Activated CD4-positive, CD25-positive, alpha-beta regulatory T cell treated with anti-CD3 and anti-CD28 coated beads, Interleukin-2, amount 50 U/mL, for 24 hours (primary cell): Measurements from ENCODE around the gene CYP2R1.
"Not testable (repeated sequence)": the region's sequence is repeated elsewhere in the genome, so short reads cannot be mapped to it uniquely, and the experiment has no call there.

Experiments used
- ATAC-seq, 2 donors: fragments of 150-1000 bp; cut with Tn5 transposase; one replicate each; pipeline ENCODE4 v1.10.0; 2021; ENCODE audit warnings: mild to moderate bottlenecking in 1 of 2, moderate library complexity in 1 of 2

The CYP2R1 gene

DNA sequence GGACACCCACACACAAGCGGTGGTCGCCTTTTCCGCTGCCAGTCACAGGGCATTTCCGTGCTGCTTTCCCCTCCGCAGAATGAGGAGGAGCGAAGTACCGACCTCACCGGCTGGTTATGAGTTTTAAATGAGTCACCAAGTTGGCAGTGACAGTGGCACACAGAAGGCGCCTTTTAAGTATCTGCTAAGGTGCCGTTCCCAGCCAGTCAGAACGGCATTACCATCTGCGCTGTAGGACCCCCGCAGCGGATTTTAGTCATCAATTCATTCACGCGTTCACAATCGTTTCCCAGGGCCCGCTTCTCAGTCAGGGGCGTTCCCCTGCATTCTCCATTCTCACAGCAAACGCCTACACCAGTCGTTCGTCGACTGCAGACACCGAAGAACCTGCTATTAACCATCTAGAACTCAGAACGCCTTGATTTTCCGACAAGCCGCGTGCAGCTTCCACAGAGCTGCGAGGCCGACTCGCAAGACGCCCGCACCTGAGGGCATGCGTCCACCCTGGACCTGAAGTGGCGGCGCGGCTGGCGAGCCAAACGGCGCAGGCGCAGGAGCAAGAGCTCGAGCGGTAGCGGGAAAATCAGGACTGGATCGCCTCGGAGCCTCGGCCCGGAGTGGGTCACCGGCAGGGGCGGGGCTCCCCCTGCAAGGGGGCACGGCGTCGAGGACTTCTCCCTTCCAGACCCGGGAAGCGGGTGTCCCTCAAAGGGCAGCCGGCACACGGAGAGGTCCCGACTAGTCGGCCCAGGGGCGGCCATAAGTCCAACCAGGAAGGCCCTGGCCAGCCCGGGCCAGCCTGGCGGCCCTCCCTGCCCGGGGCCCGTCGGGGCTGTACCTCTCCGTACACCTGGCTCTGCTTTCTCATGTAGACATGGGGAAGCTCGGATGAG is 642 bp downstream of the CYP2R1 start:
- ATAC-seq, result peak; percentile 79 to 80

DNA sequence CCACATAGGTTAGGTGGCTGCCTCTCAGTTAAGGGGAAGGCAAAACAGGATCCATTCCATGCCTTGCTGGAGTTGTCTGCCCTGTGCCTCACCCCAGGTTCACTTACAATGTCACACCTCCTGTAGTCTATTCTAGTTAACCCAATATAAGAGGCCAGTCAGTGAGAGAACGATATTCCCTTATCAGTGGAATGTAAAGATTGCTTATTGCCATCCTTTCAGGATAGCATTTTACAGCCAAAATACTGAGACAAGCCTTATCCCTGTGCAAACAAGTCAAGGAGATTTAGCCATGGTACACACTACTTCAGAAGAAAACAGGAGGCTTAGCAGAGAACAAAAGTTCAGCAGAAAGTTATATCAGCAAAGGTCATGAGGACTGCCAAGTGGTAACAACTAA is 5.5 kb downstream of the CYP2R1 start:
- ATAC-seq, result no peak

DNA sequence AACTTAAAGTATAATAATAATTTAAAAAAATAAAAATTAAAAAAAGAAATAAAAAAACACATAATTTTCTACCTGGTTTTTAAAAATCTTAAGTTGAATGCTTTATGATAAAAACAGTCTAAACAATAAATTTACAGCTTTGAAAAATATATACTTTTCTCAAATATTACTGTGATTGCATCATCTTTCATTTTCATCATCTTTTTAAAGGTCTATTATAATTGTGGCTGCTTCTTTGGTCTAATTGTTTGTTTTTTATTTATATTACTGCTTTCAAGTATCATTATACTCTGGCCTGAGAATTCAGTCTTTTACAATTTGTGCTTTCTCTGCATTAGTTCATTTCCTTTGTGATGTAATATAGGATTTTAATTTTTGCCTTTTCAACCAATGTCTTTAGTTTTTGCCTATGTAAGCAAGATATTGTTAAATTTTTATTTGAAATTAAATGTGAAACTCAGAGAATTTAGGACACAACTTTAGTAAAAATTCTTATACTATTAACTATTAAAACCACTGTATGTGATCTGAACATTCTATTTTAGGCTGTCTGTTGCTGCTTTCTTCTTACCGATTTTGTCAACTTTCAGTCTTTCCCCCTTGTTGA is 7.3 kb downstream of the CYP2R1 start:
- ATAC-seq, result no peak

DNA sequence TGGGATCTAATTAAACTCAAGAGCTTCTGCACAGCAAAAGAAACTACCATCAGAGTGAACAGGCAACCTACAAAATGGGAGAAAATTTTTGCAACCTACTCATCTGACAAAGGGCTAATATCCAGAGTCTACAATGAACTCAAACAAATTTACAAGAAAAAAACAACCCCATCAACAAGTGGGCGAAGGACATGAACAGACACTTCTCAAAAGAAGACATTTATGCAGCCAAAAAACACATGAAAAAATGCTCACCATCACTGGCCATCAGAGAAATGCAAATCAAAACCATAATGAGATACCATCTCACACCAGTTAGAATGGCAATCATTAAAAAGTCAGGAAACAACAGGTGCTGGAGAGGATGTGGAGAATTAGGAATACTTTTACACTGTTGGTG is 8.3 kb downstream of the CYP2R1 start:
- not testable (repeated sequence) for ATAC-seq

DNA sequence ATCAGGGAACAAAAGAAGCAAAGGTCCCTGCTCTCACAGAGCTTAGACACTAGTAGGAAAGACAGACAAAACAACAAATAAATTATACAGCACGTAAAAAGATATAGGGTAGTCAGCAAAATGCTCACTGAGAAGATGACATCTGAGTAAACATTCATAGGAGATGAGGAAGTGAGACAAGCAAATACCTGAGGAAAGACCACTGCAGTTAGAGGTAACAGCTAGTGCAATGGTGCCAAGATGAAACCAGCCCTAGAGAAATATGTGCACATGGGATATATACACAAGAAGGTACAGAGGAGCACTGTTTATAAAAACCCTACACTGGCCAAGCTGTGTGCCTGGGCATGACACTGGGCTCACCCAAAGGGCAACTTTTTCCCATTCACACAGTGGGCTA is 9.8 kb downstream of the CYP2R1 start:
- ATAC-seq, result no peak

DNA sequence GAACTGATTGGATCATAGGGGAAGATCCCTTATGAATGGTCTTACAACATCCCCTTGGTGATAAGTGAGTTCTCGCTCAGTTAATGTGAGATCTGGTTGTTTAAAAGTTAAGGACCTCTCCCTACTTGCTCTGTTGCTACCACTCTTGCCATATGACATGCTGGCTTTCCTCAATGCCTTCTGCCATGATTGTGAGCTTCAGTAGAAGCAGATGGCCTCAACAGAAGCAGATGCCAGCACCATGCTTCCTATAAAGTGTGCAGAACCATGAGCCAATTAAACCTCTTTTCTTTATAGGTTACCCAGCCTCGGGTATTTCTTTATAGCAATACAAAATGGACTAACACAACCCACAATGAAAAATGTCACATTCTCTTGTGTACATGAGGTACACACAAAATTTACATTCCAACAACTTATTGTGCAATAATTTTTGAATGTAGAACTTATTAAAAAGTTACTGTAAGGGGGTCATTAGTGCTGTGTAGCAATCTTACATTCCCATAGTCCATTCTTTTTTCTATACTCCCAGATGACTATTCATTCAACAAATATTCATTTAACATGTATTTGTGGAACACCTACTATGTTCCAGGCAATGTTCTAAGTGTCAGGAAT is 10.3 kb downstream of the CYP2R1 start:
- ATAC-seq, result no peak

DNA sequence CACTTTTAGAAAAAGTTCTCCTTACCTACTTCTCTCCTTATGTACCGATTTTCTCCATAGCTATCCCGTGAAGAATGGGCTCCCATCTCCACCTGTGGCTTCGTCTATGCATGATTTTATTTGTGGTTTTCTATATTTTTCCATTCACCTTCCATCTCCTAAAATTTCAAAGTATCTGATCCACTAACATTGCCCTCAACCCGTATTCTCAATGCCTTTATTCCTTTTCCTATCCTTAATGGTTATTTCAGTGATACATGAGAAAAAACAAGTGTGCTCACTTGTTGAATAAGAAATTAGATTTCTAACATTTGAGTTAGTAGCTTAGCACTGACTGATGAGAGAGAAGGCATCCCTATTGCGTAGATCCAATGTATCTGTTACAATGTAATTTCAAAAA is 16.9 kb downstream of the CYP2R1 start:
- no peak for ATAC-seq

DNA sequence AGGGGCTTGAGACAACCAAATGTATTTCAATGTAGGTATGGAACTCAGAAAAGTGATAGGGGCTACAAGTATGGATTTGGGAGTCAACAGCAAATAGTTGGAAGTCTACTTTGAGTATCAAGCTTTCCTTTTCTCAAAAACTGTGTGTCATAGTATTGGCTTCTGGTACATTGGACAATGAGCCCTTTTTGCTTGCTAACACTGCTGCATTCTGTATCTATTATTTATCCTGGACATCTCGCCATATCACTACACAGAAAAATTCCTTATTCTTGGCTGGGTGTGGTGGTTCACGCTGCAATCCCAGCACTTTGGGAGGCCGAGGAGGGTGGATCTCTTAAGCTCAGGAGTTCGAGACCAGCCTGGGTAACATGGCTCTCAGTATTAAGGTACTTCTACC is 18.4 kb downstream of the CYP2R1 start:
- no peak for ATAC-seq

DNA sequence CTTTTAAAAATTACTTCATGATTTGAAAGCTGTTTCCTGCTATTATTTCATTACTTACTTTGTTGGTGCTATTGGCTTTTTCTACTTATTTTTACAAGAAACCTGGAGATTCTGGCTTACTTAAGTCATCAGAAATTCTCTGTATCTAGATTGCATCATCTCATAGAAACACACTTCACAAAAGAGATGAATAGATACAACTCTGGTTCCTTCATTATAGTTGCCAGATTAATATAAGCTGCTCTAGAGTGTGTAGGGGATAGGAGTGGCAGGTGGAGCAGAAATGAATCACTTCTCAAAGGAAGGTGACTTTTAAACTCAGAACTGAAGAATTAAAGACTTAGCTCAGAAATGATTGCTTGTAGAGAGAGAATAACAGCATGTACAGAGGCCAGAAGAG is 20.0 kb downstream of the CYP2R1 start:
- ATAC-seq, result peak; percentile 45 to 58

DNA sequence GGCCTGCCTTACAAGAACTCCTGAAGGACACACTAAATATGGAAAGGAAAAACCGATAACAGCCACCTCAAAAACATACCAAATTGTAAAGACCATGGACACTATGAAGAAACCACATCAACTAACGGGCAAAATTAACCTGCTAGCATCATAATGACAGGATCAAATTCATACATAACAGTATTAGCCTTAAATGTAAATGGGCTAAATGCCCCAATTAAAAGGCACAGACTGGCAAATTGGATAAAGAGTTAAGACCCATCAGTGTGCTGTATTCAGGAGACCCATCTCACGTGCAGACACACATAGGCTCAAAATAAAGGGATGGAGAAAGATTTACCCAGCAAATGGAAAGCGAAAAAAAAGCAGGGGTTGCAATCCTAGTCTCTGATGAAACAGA is 28.3 kb downstream of the CYP2R1 start:
- not testable (repeated sequence) for ATAC-seq

DNA sequence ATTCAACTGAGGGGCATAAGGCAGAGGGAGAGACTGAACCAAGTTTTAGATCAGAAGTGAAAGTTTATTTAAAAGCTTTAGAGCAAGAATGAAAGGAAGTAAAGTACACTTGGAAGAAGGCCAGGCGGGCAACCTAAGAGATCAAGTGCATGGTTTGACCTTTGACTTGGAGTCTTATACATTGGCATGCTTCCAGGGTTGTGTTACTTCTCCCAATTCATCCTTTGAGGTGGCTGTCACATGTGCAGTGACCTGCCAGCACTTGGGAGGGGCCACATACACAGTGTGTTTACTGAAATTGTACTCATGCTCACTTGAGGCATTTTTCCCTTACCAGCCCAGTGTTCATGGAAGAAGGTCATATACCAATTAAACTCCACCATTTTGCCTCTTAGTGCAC is 30.4 kb downstream of the CYP2R1 start:
- ATAC-seq, result no peak

DNA sequence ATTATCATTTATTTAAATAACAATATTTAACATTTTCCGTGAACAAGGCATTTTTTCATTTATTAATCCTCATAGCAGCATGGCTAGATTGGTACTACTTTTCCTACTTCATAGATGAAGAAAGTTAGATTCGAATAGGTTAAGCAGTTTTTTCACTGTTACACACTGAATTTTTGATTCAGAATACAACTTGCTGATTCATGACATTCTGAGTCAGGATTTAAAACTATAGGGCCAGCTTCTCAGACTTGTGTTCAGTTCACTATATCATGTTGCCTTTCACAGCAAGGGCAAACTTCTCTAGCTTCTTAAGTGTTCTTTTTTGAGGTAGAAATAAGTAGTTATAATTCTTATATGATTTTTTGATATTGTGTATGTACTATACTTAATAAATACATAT is 31.5 kb downstream of the CYP2R1 start:
- peak in 1 of 2 donors; percentile 38 for ATAC-seq

DNA sequence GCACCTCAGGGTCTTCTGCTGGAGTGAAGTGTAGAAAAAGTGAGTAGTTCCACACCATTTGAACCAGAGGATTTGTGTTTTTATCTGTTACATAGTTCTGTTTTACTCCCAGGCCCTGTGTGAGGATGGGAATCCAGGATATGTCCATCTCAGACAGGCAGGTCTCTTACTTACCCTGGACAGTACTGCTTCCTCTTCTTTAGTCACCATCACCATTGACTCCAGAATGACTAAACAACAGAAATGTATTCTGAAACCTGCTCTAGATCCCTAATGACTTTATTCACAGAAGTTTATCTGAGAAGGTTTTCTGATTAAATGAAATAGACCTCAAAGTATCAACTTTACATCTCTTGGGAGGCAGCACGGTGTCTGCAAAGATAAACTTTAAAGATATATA is 33.6 kb downstream of the CYP2R1 start:
- peak; percentile 38 to 41 for ATAC-seq

DNA sequence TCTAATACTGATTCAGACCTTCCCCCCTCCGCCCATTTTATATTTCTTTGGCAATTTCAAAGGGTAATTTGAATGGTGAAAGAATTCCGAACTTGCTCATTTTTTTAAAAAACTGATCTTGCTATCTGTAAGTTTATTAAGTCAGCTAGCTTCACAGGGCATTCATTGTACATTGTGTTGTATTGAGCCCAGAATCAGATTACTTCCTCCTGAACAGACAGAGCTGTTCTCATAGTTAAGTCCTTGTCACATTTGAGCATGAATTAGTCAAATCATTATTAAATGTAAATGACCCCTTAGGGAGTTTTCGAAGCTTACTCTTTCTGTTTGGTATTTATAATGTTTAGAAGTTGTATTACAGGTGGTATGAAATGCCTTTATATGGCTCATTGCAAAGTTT is 34.4 kb downstream of the CYP2R1 start:
- ATAC-seq, result no peak

DNA sequence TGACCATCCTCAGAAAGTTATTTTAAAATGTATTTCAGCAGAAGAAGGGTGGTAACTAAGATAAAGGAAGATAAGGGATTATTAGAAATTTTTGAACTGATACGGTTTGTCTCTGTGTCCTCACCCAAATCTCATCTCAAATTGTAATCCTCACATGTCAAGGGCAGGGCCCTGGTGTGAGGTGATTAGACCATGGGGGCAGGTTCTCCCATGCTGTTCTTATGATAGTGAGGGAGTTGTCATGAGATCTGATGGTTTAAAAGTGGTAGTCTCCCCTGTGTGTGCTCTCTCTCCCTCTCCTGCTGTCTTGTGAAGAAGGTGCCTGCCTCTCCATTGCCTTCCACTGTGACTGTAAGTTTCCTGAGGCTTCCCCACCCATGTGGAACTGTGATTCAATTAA is 36.1 kb downstream of the CYP2R1 start:
- no peak for ATAC-seq

DNA sequence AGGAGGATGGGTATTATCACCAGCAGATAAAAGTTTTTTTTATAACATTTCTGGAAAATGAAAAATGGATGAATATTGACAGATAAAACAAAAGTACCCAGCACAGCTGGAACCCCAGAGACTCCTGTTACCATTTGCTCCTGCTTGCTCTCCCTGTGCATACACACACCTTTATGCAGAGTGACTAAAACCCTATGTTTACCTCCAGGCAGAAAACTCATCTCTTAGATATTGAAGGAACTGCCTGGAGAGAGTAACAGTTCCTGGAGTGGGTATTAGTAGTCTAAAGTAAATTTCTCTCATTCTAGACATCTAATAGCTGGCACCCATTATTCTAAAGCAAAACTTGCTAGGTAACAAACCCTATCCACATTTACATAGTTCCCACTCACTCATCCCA is 38.0 kb downstream of the CYP2R1 start:
- ATAC-seq, result no peak

DNA sequence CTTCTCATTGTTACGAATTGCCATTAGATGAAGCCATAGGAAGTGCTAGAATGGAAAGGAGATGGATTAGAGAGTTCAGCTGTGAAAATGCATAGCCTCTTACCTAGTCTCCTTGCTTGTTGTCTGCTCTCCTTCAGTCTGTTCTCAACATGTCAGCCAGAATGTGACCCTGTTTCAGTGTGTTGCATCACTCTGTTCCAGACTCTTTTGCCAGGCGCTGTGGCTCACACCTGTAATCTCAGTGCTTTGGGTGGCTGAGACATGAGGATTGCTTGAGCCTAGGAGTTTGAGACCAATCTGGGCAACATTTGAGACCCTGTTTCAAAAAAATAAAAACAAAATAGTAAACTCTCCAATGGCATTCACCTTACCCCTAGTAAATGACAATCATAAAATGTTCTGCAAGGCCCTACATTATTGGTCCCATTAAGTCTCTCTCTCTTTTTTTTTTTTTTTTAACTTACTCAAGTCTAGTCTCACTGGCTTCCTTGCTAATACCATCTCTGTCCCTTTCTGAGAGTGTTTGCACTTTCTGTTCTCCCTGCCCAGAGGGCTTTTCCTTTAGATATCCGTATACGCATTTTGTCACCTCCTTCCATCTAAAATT is 39.4 kb downstream of the CYP2R1 start:
- no peak for ATAC-seq

DNA sequence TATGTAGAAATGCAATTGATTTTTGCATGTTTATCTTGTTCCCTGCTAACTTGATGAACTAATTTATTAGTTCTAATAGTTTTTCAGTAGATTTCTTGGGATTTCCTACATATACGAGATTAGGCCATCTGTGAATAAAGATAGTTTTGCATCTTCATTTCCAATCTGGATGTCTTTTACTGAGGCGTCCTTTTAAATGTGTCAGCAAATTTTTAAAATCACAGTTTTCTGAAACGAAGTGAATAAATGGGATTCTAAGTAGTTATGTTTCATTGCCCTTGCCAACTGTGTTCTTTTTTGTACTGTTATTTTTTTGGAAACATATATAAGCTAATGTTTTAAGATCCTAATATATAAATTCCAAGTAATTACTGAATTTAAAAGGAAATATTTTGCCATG is 50.0 kb downstream of the CYP2R1 start:
- no peak for ATAC-seq

DNA sequence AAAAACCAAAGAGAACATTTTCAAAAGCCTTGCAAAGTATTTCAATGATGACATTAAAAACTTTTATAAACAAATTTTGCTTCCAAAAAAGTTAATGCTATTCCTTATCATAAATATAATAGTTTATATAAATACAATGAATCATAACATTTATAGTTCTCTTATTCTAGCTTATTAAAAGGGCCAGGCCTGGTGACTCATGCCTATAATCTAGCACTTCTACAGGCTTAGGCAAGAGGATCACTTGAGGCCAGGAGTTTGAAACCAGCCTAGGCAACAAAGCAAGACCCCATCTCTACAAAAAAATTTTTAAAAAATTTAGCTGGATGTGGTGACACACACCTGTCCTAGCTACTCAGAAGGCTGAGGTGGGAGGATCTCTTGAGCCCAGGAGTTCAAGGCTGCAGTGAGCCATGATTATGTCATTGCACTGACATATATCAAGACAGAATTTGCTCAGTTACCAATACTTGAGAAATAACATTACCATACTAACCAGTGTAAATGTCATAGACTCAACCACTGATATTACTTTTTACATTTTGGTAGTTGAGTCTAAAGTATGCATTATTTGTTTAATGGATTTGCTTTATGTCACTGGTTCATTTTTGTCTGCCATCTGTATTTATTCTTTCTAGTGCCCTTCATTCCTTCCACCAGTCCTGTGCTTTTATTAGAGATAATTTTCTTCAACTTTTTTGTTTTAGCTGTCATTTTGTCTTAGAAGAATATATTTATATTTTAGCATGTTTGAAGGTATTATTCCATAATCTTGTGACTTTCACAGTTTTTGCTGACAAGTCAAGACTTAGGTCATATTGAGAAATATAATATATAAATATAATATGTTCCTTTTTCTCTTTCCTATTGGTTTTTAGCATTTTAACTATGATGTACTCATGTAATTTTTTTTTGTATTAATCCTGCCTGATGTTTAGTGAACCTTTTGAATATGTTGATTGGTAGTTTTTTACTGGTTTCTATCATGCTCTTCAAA is 56.2 kb downstream of the CYP2R1 start:
- ATAC-seq, result peak; percentile 79 to 84
